ENCODE data around the gene ATP6AP2. TPM values are rescaled to one million over a fixed set of nuclear protein-coding genes. Genes with fewer than 3 reads are reported as not detected.

Gene ATP6AP2
- polyA plus RNA-seq, 1 of the 3 experiments (the other 2 are of a cell fraction) = 160 TPM

DNA sequence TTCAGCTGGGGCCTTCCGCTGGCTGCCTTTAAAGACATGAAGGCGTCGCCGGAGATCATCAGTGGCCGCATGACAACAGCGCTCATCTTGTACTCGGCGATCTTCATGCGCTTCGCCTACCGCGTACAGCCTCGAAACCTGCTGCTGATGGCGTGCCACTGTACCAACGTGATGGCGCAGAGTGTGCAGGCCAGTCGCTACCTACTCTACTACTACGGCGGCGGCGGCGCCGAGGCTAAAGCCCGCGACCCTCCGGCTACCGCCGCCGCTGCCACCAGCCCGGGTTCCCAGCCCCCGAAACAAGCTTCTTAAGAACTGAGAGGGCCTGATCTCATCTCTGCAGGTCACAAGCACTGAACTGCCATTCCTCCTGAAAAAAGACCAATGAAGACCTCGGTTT lies 42.9 kb downstream of the ATP6AP2 start:
- CTCF ChIA-PET = interaction anchor here (0.8 to 1.3 kb wide), 3 partner anchors 28 to 80 kb away, joined by 3 to 7 read pairs (median 4); no protein-coding TSS in a partner anchor
- DNase-seq = no peak
- H3K9me2 ChIP-seq = no peaks in the 10 kb centered on the region
- no peak overlapping the region for H2AFZ ChIP-seq (ENCODE audit: low read depth)
- POLR2A ChIA-PET = no interaction called here
- 76% methylated on average over 26 of the region's 32 CpGs for WGBS (ENCODE audit: low lambda C conversion rate)
- H3K36me3 ChIP-seq (replicated peaks in 1 of 2; ENCODE audit: control insufficient read depth in 1 of 2, insufficient read depth in 2 of 2, low read length in 1 of 2) = peaks cover 7 to 14% of the 10 kb centered on the region in 2 experiments
- H3K27ac ChIP-seq (ENCODE audit: low read depth in 2 of 2, low read length in 1 of 2) = no peak overlapping the region
- TF ChIP-seq PBX3 (IDR thresholded peaks at IDR 0.05) (no peak), ELF1 (IDR thresholded peaks at IDR 0.05) (no peak), EP300 (IDR thresholded peaks at IDR 0.05; ENCODE audit: borderline replicate concordance in 1 of 2, low read depth in 1 of 2, low read length in 1 of 2) (no peak), POLR2AphosphoS5 (IDR thresholded peaks at IDR 0.05; ENCODE audit: low read depth, low read length) (no peak), SIN3A (IDR thresholded peaks at IDR 0.05; ENCODE audit: borderline replicate concordance, low read depth, low read length) (no peak), SMC3 (IDR thresholded peaks at IDR 0.05; ENCODE audit: low read depth, low read length) (no peak), RXRA (IDR thresholded peaks at IDR 0.05; ENCODE audit: borderline replicate concordance, low read depth) (no peak), TAF1 (IDR thresholded peaks at IDR 0.05; ENCODE audit: borderline replicate concordance, low read depth, low read length) (no peak), USF1 (IDR thresholded peaks at IDR 0.05; ENCODE audit: borderline replicate concordance, low read depth) (no peak), CHD2 (IDR thresholded peaks at IDR 0.05; ENCODE audit: low read length, partially characterized antibody) (no peak), JUND (IDR thresholded peaks at IDR 0.05) (no peak), TEAD4 (IDR thresholded peaks at IDR 0.05; ENCODE audit: borderline replicate concordance, insufficient read depth) (no peak), RFX5 (IDR thresholded peaks at IDR 0.05; ENCODE audit: low read length) (no peak), FOXJ3 (CRISPR knock-in tag; IDR thresholded peaks at IDR 0.05) (no peak), NFIC (IDR thresholded peaks at IDR 0.05; ENCODE audit: borderline replicate concordance) (no peak), YY1 (IDR thresholded peaks at IDR 0.05; ENCODE audit: low read depth) (no peak), TCF12 (IDR thresholded peaks at IDR 0.05) (no peak), RCOR1 (IDR thresholded peaks at IDR 0.05; ENCODE audit: low read length) (no peak)
- TF ChIP-seq, protein P1, sequence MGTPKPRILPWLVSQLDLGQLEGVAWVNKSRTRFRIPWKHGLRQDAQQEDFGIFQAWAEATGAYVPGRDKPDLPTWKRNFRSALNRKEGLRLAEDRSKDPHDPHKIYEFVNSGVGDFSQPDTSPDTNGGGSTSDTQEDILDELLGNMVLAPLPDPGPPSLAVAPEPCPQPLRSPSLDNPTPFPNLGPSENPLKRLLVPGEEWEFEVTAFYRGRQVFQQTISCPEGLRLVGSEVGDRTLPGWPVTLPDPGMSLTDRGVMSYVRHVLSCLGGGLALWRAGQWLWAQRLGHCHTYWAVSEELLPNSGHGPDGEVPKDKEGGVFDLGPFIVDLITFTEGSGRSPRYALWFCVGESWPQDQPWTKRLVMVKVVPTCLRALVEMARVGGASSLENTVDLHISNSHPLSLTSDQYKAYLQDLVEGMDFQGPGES (IDR thresholded peaks at IDR 0.05; ENCODE audit: low read depth, low read length) = no peak
- TF ChIP-seq, protein P2, sequence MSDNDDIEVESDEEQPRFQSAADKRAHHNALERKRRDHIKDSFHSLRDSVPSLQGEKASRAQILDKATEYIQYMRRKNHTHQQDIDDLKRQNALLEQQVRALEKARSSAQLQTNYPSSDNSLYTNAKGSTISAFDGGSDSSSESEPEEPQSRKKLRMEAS (IDR thresholded peaks at IDR 0.05; ENCODE audit: low read depth) = no peak
- no peak overlapping the region for H3K4me2 ChIP-seq
- H3K9ac ChIP-seq = no peak overlapping the region
- H3K27me3 ChIP-seq (ENCODE audit: insufficient read depth) = peaks cover 3% of the 10 kb centered on the region; the same call in 1 of the 2 replicates
- H4K20me1 ChIP-seq (ENCODE audit: insufficient read depth) = no peaks in the 10 kb centered on the region
- no peaks in the 10 kb centered on the region for H3K4me1 ChIP-seq (ENCODE audit: control insufficient read depth in 1 of 2, insufficient read depth in 2 of 2, low read depth in 1 of 2, low read length in 1 of 2)
- no peaks in the 10 kb centered on the region for H3K79me2 ChIP-seq (ENCODE audit: insufficient read depth)
- H3F3A ChIP-seq (replicated peaks; ENCODE audit: insufficient read depth) = no peaks in the 10 kb centered on the region
- H3K9me3 ChIP-seq = no peaks in the 10 kb centered on the region
- no peak overlapping the region for H3K4me3 ChIP-seq (ENCODE audit: low read depth in 2 of 2, low read length in 1 of 2)
